ENCODE measurements around the gene TTC7B.
A peak's percentile ranks its signal among the peaks of the same experiment; 100 is the strongest.

TTC7B gene

GRCh38 chr14:90698379-90698869 is 117.8 kb downstream of the TTC7B start:
- H3K36me3 ChIP-seq (ENCODE audit: control insufficient read depth, insufficient read depth, low read length) = no peaks in the 10 kb centered on the region
- no peaks in the 10 kb centered on the region for H3K27me3 ChIP-seq (ENCODE audit: control insufficient read depth, insufficient read depth, low read length)
- no peak overlapping the region for H3K4me2 ChIP-seq (ENCODE audit: low read length)
- H3K9ac ChIP-seq = no peak overlapping the region
- peak overlapping the region; percentile 79 for H3K27ac ChIP-seq
- no peak overlapping the region for H3K4me3 ChIP-seq (ENCODE audit: low read depth, low read length)
- no peaks in the 10 kb centered on the region for H3K79me2 ChIP-seq
- H3K4me1 ChIP-seq = peaks cover 34% of the 10 kb centered on the region
- H3K9me3 ChIP-seq (ENCODE audit: control insufficient read depth, low read length) = no peaks in the 10 kb centered on the region
- TF ChIP-seq, protein P1, sequence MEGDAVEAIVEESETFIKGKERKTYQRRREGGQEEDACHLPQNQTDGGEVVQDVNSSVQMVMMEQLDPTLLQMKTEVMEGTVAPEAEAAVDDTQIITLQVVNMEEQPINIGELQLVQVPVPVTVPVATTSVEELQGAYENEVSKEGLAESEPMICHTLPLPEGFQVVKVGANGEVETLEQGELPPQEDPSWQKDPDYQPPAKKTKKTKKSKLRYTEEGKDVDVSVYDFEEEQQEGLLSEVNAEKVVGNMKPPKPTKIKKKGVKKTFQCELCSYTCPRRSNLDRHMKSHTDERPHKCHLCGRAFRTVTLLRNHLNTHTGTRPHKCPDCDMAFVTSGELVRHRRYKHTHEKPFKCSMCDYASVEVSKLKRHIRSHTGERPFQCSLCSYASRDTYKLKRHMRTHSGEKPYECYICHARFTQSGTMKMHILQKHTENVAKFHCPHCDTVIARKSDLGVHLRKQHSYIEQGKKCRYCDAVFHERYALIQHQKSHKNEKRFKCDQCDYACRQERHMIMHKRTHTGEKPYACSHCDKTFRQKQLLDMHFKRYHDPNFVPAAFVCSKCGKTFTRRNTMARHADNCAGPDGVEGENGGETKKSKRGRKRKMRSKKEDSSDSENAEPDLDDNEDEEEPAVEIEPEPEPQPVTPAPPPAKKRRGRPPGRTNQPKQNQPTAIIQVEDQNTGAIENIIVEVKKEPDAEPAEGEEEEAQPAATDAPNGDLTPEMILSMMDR (IDR thresholded peaks at IDR 0.05) = no peak
- peak overlapping the region; percentile 65 for H2AFZ ChIP-seq

DNA sequence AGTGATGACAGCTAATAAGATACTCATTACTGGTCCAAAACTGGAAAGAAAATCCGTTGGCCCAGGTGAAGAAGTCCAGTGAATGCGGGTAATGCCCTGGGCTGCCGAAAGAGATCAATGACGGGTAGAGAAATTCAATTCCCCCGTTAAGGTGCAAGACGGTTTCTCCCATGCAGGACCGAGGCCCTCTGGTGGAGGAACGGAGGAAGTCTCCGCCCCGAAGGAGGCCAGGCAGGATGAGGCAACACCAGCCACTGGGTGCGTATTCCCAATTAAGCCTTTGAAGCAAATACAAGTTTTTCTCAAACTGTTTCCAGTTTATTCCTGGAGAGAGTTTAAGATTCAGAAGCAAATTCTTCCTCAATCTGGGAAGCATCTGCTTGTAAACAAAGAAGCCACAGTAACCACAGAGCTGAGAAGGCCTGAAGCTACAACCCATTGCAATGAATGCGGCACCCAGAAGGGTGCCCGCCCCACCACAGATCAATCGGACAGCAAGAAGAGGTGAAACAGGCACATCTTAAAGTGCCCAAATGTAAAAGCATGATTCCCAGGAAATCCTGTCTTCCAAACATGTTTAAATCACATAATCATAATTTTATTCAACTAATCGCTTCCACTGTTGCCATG is 118.5 kb downstream of the TTC7B start:
- Histone ChIP-seq H3K4me1 (peaks cover 34% of the 10 kb centered on the region), H3K79me2 (no peaks in the 10 kb centered on the region), H2AFZ (peak overlapping the region; percentile 65), H3K36me3 (ENCODE audit: control insufficient read depth, insufficient read depth, low read length) (no peaks in the 10 kb centered on the region), H3K27ac (peak overlapping the region; percentile 79), H3K27me3 (ENCODE audit: control insufficient read depth, insufficient read depth, low read length) (no peaks in the 10 kb centered on the region), H3K9ac (no peak overlapping the region), H3K9me3 (ENCODE audit: control insufficient read depth, low read length) (no peaks in the 10 kb centered on the region), H3K4me2 (ENCODE audit: low read length) (no peak overlapping the region), H3K4me3 (ENCODE audit: low read depth, low read length) (peak overlapping the region; percentile 14)
- TF ChIP-seq, protein P1 (IDR thresholded peaks at IDR 0.05) = peak; percentile 97

- no peak overlapping the region for H3K9ac ChIP-seq
- H3K27ac ChIP-seq = peak overlapping the region; percentile 79
- H3K27me3 ChIP-seq (ENCODE audit: control insufficient read depth, insufficient read depth, low read length) = no peaks in the 10 kb centered on the region
- no peaks in the 10 kb centered on the region for H3K9me3 ChIP-seq (ENCODE audit: control insufficient read depth, low read length)
- TF ChIP-seq, protein P1 (IDR thresholded peaks at IDR 0.05) = no peak
- peak overlapping the region; percentile 65 for H2AFZ ChIP-seq
- H3K4me1 ChIP-seq = peaks cover 34% of the 10 kb centered on the region
- peak overlapping the region; percentile 14 for H3K4me3 ChIP-seq (ENCODE audit: low read depth, low read length)
- H3K79me2 ChIP-seq = no peaks in the 10 kb centered on the region
- no peak overlapping the region for H3K4me2 ChIP-seq (ENCODE audit: low read length)
- no peaks in the 10 kb centered on the region for H3K36me3 ChIP-seq (ENCODE audit: control insufficient read depth, insufficient read depth, low read length)
Measured at GRCh38 chr14:90697132-90697531, 119.1 kb downstream of the TTC7B start.

DNA sequence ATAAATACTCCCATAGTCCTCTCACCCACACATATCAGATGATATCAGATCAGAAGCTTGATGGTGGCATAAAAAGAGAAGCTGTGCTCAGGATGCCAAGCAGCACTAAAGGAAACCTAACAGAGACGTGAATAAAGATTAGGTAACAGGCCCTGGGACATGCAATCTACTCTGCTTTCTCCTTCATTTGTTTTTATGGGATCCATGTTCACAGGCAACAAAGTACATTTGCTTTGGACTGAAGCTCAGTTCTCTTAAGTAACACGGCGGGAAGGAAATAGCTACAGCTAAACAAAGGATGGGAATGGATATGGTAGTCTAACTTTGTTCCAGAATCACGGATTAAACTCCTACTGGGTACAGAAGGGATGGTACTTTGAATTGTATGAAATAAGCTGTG is 119.5 kb downstream of the TTC7B start:
- no peaks in the 10 kb centered on the region for H3K36me3 ChIP-seq (ENCODE audit: control insufficient read depth, insufficient read depth, low read length)
- no peaks in the 10 kb centered on the region for H3K9me3 ChIP-seq (ENCODE audit: control insufficient read depth, low read length)
- no peaks in the 10 kb centered on the region for H3K79me2 ChIP-seq
- H3K27me3 ChIP-seq (ENCODE audit: control insufficient read depth, insufficient read depth, low read length) = no peaks in the 10 kb centered on the region
- peaks cover 34% of the 10 kb centered on the region for H3K4me1 ChIP-seq
- peak overlapping the region; percentile 79 for H3K27ac ChIP-seq
- peak overlapping the region; percentile 65 for H2AFZ ChIP-seq
- TF ChIP-seq, protein P1 (IDR thresholded peaks at IDR 0.05) = no peak
- H3K9ac ChIP-seq = no peak overlapping the region
- H3K4me2 ChIP-seq (ENCODE audit: low read length) = no peak overlapping the region
- H3K4me3 ChIP-seq (ENCODE audit: low read depth, low read length) = no peak overlapping the region

All from parathyroid adenoma (tissue), 2 donors.